HUES64 (cell line): ENCODE data around the gene MRPL11. TPM values are rescaled to one million over a fixed set of nuclear protein-coding genes. Genes with fewer than 3 reads are reported as not detected.

Experiments used
- H3K27ac ChIP-seq: 2 replicates; pipeline ENCODE4 v1.7.0; 2013; ENCODE audit warnings: low read depth, low read length, inconsistent platforms
- H3K27me3 ChIP-seq: 2 replicates; pipeline ENCODE4 v1.6.1; 2013; ENCODE audit warnings: mild to moderate bottlenecking, low read length; ENCODE audit not compliant: insufficient read depth
- H3K36me3 ChIP-seq: 2 replicates; pipeline ENCODE4 v1.6.1; 2013; ENCODE audit warnings: mild to moderate bottlenecking, low read length; ENCODE audit not compliant: insufficient read depth
- H3K4me1 ChIP-seq: 2 replicates; pipeline ENCODE4 v1.6.1; 2013; ENCODE audit warnings: mild to moderate bottlenecking, low read length, moderate library complexity; ENCODE audit not compliant: insufficient read depth
- H3K4me3 ChIP-seq: 2 replicates; pipeline ENCODE4 v1.5.1; 2013; ENCODE audit warnings: mild to moderate bottlenecking, low read length, moderate library complexity
- H3K9ac ChIP-seq: 2 replicates; pipeline ENCODE4 v1.6.1; 2013; ENCODE audit warnings: mild to moderate bottlenecking, low read depth, low read length
- H3K9me3 ChIP-seq: 2 replicates; pipeline ENCODE4 v1.6.1; 2013; ENCODE audit warnings: low read depth, low read length; ENCODE audit not compliant: insufficient read depth
- WGBS: fragments of 150-250, 120-280 bp; methylation state at CpG from one replicate; pipeline ENCODE4 v1.1.7; 2013; ENCODE audit warnings: missing lambda C conversion rate; 5-methylcytosine and 5-hydroxymethylcytosine counted together
- polyA plus RNA-seq, 2 experiments: library from polyadenylated mRNA; stranded (reverse); fragments of 50-300 nt; gene quantifications; one replicate each; pipeline ENCODE4 v1.2.3, GENCODE V29; 2013

Gene MRPL11
- polyA plus RNA-seq (2013, experiment 1 of 2): 112 TPM
- polyA plus RNA-seq (2013, experiment 2 of 2): 113 TPM

DNA sequence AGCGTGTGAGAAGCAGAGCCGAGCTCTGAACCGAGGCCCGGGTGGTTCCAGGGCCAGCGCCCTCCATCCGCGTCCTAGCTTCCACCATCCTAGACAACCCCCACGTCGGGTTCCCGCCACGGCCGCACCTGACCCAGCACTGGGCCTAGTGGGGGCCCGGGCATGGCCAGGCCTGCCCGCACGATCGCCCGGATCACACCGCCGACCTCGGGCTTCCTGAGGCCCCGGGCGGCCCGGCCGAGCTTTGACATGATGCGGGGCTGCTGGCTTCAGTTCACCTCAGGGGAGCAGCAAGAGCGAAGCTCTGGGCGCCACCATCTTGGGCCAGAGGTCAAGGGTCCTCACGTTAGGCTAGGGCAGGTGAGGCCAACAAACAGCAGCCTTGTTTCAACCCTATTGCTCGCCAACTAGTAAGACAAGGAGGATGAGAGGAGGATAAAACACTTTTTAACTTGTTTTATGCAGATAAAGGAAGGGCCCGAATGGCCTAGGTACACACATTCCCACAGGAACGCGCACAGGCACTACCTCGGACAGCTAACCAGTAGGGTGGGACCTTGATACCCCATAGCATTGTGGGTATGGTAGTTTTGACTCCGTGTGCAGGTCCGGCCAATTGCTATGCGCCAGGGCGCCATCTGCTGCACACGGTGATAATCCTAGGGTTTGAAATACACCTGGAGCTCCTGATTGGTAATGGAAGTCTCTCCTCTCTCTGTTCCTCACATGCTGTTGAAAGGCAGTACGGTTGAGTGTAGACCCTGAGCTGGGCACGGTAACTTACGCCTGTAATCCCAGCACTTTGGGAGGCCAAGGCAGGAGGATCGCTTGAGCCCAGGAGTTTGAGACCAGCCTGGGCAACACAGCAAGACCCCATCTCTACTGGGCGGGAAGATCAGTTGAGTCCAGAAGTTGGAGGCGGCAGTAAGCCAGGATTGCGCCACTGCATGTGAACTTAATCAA, at the start of gene MRPL11:
TSS of gene MRPL11 (minus strand) at position 345 of the 963 bp plus-strand sequence. CDS start at position 251, 94 bp downstream.
- WGBS: 9% methylated on average over 45 of the region's 45 CpGs
- Histone ChIP-seq H3K4me1 (no peaks in the 10 kb centered on the region), H3K9ac (peak within 1 kb of the TSS; percentile 88), H3K9me3 (peaks cover 14% of the 10 kb centered on the region), H3K4me3 (peak within 1 kb of the TSS; percentile 71), H3K27ac (peak within 1 kb of the TSS; percentile 87), H3K36me3 (peaks cover 26% of the 10 kb centered on the region), H3K27me3 (no peaks in the 10 kb centered on the region)

DNA sequence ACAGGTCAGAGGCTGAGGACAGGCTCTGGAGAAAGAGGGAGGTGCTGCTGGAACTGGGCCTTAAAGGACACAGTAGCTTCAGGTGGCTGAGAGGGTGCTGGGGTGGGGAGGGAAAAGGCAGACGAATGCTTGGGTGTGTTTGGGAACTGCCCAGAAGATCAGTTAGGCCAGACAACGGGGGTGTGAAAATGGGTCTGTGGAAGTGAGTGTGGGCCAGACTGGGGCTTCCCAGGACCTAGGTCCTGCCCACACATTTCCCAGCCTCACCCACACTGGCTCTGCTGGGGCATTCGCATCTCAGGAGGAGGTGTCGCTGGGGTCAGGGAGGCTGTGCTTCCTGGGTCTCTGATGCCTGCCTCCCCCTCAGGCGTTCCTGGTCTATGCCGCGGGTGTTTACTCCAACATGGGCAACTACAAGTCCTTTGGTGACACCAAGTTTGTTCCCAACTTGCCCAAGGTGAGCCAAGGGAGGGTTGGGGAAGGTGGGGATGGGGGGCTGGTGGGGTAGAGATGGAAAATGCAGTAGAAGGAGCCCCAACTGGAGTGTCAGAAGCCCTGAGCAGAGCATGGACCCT, 46.2 kb upstream of the MRPL11 start:
- 91% methylated on average over 7 of the region's 7 CpGs for WGBS
- Histone ChIP-seq H3K9me3 (no peaks in the 10 kb centered on the region), H3K36me3 (peaks cover 51% of the 10 kb centered on the region)

DNA sequence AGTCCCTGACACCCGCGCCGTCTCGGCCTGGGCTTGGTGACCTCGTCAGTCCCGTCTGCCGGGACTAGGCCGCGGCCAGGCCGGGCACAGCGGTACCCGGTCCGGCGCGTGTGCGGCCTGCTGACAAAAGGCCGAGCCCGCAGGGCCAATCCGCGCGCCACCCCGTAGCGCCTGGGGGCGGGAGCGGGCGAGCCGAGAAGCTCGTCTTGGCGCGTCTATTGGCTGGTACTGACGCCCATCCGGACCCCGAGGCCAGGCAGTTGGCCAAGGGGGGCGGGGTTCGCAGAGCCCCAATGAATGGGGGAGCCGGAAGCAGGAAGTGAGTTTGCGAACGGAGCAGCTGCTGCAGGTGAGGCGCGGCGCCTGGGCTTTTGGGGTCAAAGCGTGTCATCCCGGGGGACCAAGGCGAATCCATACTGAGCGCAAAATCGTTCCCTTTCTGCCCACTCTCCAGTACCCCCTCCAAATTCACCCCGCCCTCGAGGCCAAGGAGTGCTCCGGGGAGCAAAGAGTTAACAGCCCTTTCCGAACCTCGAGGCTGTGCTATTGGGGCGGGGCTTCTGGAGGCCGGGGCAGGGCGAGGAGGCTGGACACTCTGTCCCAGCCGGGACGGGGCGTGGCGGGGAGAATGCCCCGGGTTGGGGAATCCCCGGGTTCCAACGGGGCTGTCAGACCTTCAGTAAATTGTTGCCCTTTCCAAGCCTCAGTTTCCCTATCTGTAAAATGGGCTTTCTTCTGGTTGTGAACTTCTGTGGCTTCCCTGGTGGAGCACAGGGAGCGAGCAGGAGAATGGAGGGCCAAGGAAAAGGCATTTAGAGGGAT, 41.7 kb upstream of the MRPL11 start, which contains the start of gene DPP3:
TSS of gene DPP3 (plus strand) at position 318 of the 822 bp plus-strand sequence. CDS start 1,767 bp downstream, outside the sequence.
- H3K27me3 ChIP-seq: no peaks in the 10 kb centered on the region
- WGBS: under 1% methylated on average over 62 of the region's 62 CpGs
- peak within 1 kb of the TSS; percentile 96 for H3K27ac ChIP-seq
- H3K36me3 ChIP-seq: peaks cover 12% of the 10 kb centered on the region
- H3K4me3 ChIP-seq: peak within 1 kb of the TSS; percentile 85
- H3K9ac ChIP-seq: peak within 1 kb of the TSS; percentile 92
- no peaks in the 10 kb centered on the region for H3K9me3 ChIP-seq
- H3K4me1 ChIP-seq: peaks cover 3% of the 10 kb centered on the region; the same call in 1 of the 2 replicates

More for the DNA sequence above, 46.2 kb upstream of the MRPL11 start:
- Histone ChIP-seq H3K27me3 (no peaks in the 10 kb centered on the region), H3K27ac (no peak overlapping the region), H3K4me1 (no peaks in the 10 kb centered on the region), H3K4me3 (no peak overlapping the region), H3K9ac (no peak overlapping the region)

DNA sequence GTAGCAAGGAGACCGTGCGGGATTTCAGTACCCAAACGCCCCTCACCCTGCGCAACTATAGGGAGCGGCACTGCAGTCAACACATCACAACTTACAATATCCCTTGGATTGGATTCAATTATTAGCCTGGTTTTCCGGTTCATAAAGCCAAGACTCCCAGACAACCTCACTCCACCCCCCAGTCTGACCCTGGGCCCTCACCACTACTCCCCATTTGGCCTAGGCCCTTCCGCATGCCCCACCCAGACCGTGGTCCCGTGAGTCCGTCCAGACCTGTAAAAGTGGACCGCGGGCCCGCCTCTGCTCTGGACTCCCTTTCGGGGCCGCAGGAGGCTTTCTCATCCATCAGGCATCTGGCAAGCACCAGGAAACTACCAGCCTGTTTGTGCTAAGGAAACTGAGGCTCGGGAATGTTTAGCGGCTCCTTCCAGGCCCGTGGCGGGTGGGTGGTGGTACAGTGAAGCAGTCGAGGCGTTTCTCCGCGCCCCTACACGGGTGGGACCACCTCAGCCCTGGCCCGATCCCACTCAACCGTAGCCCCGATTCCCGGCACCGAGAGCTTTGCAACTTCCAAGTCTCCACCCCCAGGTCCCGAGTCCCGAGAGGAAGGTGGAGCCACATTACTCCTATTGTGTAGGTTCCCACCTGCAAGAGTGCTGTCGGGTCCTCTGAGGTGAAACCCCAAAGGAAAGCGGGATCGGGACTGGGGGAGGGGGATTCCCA, 40.9 kb upstream of the MRPL11 start:
- H3K9ac ChIP-seq: peak overlapping the region; percentile 92
- H3K27me3 ChIP-seq: no peaks in the 10 kb centered on the region
- H3K9me3 ChIP-seq: no peaks in the 10 kb centered on the region
- 3% methylated on average over 34 of the region's 34 CpGs for WGBS
- H3K36me3 ChIP-seq: peaks cover 12% of the 10 kb centered on the region
- peak overlapping the region; percentile 85 for H3K4me3 ChIP-seq
- peak overlapping the region; percentile 96 for H3K27ac ChIP-seq
- peaks cover 3% of the 10 kb centered on the region; the same call in 1 of the 2 replicates for H3K4me1 ChIP-seq

DNA sequence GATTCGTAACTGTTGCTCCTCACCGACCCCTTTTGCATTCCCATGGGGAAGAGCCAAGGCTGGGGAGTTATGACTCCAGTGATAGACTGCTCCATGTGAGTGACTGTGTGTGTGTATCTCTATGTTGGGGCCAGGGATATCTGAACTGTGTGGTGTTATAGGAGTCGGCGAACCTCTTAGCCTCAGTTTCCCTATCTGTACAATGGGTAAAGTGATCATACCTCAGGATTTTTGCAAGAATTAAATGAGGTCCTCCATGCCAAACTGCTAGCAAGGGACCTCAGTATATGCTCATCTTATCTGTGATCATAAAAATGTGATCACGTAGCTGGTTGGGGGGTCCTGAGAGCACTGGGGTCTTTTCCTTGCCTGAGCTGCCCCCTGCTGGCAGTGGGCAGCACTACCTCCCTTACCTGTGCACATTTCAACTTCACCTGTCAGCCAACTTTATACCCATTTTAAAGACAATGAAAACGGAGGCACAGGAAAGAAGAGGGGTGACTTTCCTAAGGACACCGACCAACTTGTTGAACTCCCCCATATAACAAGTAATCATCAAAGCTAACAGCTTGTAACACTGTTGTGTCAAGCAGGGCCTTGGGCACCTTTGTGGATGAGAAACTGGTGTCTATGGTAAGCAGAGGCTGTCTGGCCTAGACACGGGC, 40.2 kb upstream of the MRPL11 start:
- Histone ChIP-seq H3K9me3 (no peaks in the 10 kb centered on the region), H3K27ac (peak overlapping the region; percentile 96; the same call in 1 of the 2 replicates), H3K27me3 (no peaks in the 10 kb centered on the region), H3K4me1 (peaks cover 3% of the 10 kb centered on the region; the same call in 1 of the 2 replicates), H3K4me3 (peak overlapping the region; percentile 85), H3K9ac (peak overlapping the region; percentile 92), H3K36me3 (peaks cover 14% of the 10 kb centered on the region)
- WGBS: 56% methylated on average over 8 of the region's 8 CpGs

DNA sequence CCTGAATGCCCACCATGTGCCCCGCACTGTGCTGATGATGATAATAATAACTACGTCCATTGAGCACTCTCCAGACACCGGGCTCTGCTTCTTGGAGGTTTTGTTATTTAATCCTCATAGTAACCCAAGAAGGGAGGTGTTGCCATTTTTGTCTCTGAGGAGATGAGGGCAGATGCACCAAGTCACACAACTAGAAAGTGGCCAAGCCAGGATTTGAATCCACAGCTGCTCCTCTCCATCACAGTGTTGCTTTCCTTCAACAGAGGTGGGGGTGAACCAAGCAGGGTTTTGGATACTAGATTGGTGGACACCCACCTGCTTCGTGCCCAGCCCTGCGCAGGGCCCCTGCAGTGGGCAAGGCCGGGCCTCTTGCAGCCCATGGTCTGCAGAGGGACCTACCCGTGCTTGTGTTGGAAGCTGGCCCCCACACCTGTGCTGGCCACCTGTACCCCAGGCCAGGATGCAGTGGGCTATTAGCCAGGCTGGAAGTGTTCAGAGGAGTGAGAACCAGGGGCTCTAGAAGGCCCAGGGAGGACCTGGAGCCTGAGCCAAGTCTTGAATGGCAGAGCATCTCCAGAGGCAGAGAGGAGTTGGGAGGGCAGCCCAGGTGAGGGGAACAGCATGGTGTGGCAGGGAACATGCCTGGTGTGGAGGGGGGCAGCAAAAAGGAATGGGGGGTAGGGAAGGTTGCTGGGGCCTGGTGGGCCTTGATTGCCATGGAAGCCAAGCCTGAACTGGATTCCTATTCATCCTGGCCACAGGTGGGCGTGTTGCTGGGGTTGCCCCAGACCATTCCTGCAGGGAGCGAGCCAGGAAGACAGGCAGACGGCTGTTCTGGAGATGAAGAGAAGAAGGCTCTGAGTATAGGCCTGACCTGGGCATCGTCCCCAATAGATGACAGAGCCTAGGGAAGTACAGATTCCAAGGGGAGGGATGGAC, 38.9 kb upstream of the MRPL11 start:
- H3K36me3 ChIP-seq: peaks cover 13% of the 10 kb centered on the region
- H3K27me3 ChIP-seq: no peaks in the 10 kb centered on the region
- peaks cover 3% of the 10 kb centered on the region; the same call in 1 of the 2 replicates for H3K4me1 ChIP-seq
- 92% methylated on average over 11 of the region's 11 CpGs for WGBS
- no peak overlapping the region for H3K9ac ChIP-seq
- H3K27ac ChIP-seq: no peak overlapping the region
- H3K4me3 ChIP-seq: no peak overlapping the region
- H3K9me3 ChIP-seq: no peaks in the 10 kb centered on the region

DNA sequence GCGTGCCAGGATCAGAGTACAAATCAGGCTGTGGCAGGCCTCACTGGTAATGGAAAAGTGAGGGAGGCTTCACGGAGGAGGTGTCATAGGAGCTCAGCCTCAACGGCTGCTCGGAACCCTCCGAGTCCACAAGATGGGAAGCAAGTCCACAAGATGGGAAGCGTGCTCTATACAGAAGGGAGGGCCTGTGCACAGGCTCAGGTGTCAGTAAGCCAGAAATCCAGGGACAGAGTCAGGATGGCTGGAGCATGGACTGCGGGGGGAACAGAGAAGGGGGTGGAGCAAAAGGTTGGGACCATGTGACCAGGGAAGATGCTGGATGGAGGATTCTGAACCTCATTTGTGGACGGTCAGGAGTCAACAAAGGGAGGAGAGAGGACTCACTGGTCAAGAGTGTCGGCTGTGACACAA, 38.2 kb upstream of the MRPL11 start:
- H3K9me3 ChIP-seq: no peaks in the 10 kb centered on the region
- peaks cover 16% of the 10 kb centered on the region; the same call in 1 of the 2 replicates for H3K36me3 ChIP-seq
- H3K4me3 ChIP-seq: no peak overlapping the region
- H3K4me1 ChIP-seq: peaks cover 3% of the 10 kb centered on the region; the same call in 1 of the 2 replicates
- no peak overlapping the region for H3K9ac ChIP-seq
- H3K27ac ChIP-seq: no peak overlapping the region
- 76% methylated on average over 9 of the region's 9 CpGs for WGBS
- no peaks in the 10 kb centered on the region for H3K27me3 ChIP-seq

DNA sequence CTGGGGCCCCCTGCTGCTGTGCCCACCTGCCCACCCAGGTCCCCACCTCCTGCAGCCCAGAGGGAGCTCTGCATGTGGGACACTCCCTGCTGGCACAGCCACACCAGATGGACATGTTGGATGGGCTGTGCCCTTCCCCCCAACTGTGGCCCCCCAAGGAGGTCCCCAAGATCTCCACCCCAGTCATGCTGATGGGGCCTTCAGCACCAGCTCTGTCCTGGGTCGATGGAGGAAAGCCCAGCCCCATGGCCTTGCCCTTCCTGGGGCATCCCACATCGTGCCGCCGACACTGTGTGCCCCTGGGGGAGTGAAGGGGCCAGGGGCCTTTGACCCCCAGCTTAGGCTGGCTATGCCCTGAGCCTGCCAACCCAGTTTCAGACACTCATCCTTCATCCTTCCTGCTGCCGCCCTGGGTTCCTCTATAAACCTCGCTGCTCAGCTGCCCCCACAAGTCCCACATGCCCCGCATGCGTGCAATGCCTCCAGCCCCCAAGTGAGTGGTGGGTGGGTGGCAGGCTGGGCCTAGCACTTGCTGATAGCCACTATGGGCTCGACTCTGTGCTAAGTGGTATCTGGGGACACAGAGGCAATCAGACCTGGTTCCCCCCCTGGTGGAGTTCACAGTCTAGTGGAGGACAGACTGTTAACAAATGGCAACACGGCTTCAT, 37.7 kb upstream of the MRPL11 start:
- H3K36me3 ChIP-seq: peaks cover 16% of the 10 kb centered on the region; the same call in 1 of the 2 replicates
- H3K9me3 ChIP-seq: no peaks in the 10 kb centered on the region
- 90% methylated on average over 10 of the region's 10 CpGs for WGBS
- no peak overlapping the region for H3K9ac ChIP-seq
- no peak overlapping the region for H3K4me3 ChIP-seq
- no peak overlapping the region for H3K27ac ChIP-seq
- no peaks in the 10 kb centered on the region for H3K27me3 ChIP-seq
- H3K4me1 ChIP-seq: peaks cover 3% of the 10 kb centered on the region; the same call in 1 of the 2 replicates
